GM12874 (cell line): ENCODE data around the gene RHO.

Source experiments
- CTCF ChIP-seq: IDR thresholded peaks from 2 replicates; pipeline ENCODE4 v1.5.1; 2011; ENCODE audit warnings: low read depth, mild to moderate bottlenecking, control low read depth, low read length, moderate library complexity; ENCODE audit not compliant: insufficient read depth

RHO gene

GRCh38 chr3:129520960-129521359 lies 7.5 kb upstream of the RHO start:
- no peak for TF ChIP-seq CTCF

DNA sequence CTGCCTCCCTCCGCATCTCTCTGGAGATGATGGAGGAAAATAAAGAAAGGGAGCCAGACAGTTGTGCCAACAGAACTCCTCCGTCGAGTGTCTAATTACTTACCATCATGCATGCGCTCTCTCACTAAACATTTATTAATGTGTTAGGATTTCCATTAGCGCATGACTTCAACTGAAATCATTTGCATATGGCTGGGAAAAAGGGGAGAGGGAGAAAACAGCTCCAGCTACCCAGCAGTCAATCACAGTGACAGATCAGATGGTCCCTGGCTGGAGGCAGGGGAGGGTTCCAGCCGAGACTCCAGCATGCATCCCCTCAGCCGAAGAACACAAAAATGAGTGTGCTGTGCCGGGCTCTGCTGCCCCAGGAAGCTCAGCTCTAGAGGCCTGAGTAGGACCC lies 6.8 kb upstream of the RHO start:
- no peak for TF ChIP-seq CTCF

DNA sequence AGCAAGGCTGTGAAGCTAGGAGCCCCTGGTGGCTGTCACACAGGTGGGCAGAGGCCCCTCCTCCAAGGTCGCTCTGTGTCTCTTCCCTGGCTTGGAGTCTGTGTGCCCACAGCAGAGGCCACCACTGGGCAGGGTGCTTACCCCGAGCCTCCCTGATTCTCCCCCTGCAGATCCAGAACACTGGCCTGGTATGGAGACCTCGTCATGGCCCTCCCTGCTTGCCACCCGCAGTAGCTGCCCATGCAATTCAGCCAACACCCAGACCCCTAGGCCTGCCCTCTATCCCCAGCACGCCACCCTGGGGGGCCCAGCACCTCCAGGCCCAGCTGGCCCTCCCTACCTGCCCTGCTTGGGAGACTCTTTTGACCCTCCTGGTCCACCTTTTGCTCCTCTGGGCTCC lies 5.5 kb upstream of the RHO start:
- no peak for TF ChIP-seq CTCF

DNA sequence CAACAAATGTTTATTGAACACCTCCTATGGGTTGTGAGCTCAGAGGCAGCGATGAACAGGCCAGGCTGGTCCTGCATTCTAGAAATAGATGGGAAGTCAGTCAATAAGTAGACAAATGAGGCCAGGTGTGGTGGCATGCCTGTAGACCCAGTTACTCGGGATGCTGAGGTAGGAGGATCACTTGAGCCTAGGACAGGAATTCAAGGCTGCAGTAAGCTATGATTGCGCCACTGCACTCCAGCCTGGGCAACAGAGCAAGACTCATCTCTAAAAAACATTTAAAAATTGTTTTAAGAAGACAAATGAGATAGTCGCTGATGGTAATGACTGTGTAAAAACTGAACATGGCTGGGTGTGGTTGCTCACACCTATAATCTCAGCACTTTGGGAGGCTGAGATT lies 4.4 kb upstream of the RHO start:
- no peak for TF ChIP-seq CTCF

DNA sequence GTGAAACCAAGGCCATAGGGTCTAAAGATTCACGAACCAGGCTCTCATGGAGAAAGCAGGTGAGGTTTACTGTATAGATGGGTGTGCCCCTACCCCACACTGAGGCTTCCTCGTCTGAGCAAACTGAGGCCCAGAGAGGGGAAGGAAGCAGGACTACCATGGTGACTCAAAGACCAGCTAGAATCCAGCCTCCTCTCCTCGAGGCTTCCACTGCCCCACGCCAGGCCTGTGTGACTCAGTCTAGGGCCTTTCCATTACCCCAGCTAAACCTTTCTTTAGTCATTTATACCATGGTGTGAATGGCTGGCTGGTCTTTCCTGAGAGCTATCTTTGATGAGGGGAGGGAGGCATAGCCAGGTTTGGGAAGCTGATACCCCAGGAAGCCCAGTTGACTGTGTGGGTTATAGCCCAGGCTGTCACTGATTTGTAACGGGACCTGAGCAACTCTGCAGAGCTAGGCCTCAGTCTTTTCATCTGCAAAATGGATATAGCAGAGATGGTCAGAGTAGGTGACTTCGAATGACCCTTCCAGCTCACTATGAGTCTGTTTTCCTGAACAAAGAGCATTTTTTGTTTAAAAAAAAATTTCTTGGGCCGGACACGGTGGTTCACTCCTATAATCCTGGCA lies 3.0 kb upstream of the RHO start:
- TF ChIP-seq CTCF: no peak

- TF ChIP-seq CTCF: no peak
Measured at GRCh38 chr3:129526121-129526900, 2.1 kb upstream of the RHO start.

- TF ChIP-seq CTCF: no peak
Measured at GRCh38 chr3:129527262-129527661, 1.2 kb upstream of the RHO start.
